ENCODE measurements around the gene LRMDA. TPM values are rescaled to one million over a fixed set of nuclear protein-coding genes. Genes with fewer than 3 reads are reported as not detected.

The LRMDA gene
- total RNA-seq, 4 donors from 2014 or later, result 0.88 to 14.1 (median 5.1) TPM; not detected in 1

GRCh38 chr10:76558586-76558985, 1127.2 kb downstream of the LRMDA start:
- WGBS, 2 donors, result 0 to 38% methylated on average over 1 of the region's 1 CpG
- Histone ChIP-seq H3K9me3 (no peaks in the 10 kb centered on the region), H3K27ac (peak overlapping the region in 3 of 4 donors; percentile 38 to 69 (median 66)), H3K4me1 (peaks cover 0 to 32% (median 5%) of the 10 kb centered on the region in 3 donors), H3K4me3 (no peak overlapping the region), H3K27me3 (no peaks in the 10 kb centered on the region), H3K36me3 (no peaks in the 10 kb centered on the region)
- no peak for DNase-seq
- intact Hi-C loops (cut with DNase I), result no loop called here
- no peak for TF ChIP-seq POLR2A (IDR thresholded peaks at IDR 0.05)

- WGBS, 2 donors, result 64 to 78% methylated on average over 3 of the region's 3 CpGs
- H3K27me3 ChIP-seq, result no peaks in the 10 kb centered on the region
- intact Hi-C loops (cut with DNase I), result no loop called here
- no peaks in the 10 kb centered on the region for H3K9me3 ChIP-seq
- TF ChIP-seq POLR2A (IDR thresholded peaks at IDR 0.05) (no peak), CTCF (IDR thresholded peaks at IDR 0.05) (no peak)
- H3K4me1 ChIP-seq, result peaks cover 0 to 25% (median 5%) of the 10 kb centered on the region in 3 donors
- H3K4me3 ChIP-seq, result no peak overlapping the region
- H3K36me3 ChIP-seq, result no peaks in the 10 kb centered on the region
- DNase-seq, result no peak
- H3K27ac ChIP-seq, result peak overlapping the region in 3 of 4 donors; percentile 38 to 69 (median 66)
Observed at GRCh38 chr10:76558996-76559891, 1127.8 kb downstream of the LRMDA start.

- H3K9me3 ChIP-seq, result no peaks in the 10 kb centered on the region
- peak overlapping the region in 3 of 4 donors; percentile 18 to 69 (median 66) for H3K27ac ChIP-seq
- peaks cover 0 to 24% (median 5%) of the 10 kb centered on the region in 3 donors for H3K4me1 ChIP-seq
- no peaks in the 10 kb centered on the region for H3K27me3 ChIP-seq
- H3K36me3 ChIP-seq, result no peaks in the 10 kb centered on the region
- WGBS, 2 donors, result 78 to 88% methylated on average over 1 of the region's 1 CpG
- intact Hi-C loops (cut with DNase I), result no loop called here
- TF ChIP-seq POLR2A (IDR thresholded peaks at IDR 0.05) (no peak), CTCF (IDR thresholded peaks at IDR 0.05) (no peak)
- H3K4me3 ChIP-seq, result no peak overlapping the region
- DNase-seq, result no peak
Observed at GRCh38 chr10:76559892-76560220, 1128.4 kb downstream of the LRMDA start.

GRCh38 chr10:76560338-76560737, 1128.9 kb downstream of the LRMDA start:
- Histone ChIP-seq H3K27me3 (no peaks in the 10 kb centered on the region), H3K9me3 (no peaks in the 10 kb centered on the region), H3K36me3 (no peaks in the 10 kb centered on the region), H3K27ac (peak overlapping the region in 2 of 4 donors; percentile 66 to 69), H3K4me1 (peaks cover 0 to 20% (median 5%) of the 10 kb centered on the region in 3 donors), H3K4me3 (no peak overlapping the region)
- DNase-seq, result no peak
- intact Hi-C loops (cut with DNase I), result no loop called here
- TF ChIP-seq POLR2A (IDR thresholded peaks at IDR 0.05) (no peak), CTCF (IDR thresholded peaks at IDR 0.05) (no peak)
- 85% methylated on average over 5 of the region's 5 CpGs for WGBS, 2 donors

GRCh38 chr10:76563286-76563685, 1131.9 kb downstream of the LRMDA start:
- Histone ChIP-seq H3K27ac (no peak overlapping the region), H3K4me3 (no peak overlapping the region), H3K4me1 (peaks cover 0 to 12% (median 5%) of the 10 kb centered on the region in 3 donors), H3K36me3 (no peaks in the 10 kb centered on the region), H3K27me3 (no peaks in the 10 kb centered on the region), H3K9me3 (no peaks in the 10 kb centered on the region)
- no peak for TF ChIP-seq POLR2A (IDR thresholded peaks at IDR 0.05)
- TF ChIP-seq CTCF (IDR thresholded peaks at IDR 0.05), result no peak
- no peak for DNase-seq
- intact Hi-C loops (cut with DNase I), result no loop called here
